HepG2 (cell line): ENCODE measurements around the gene DHX16. TPM values are rescaled to one million over a fixed set of nuclear protein-coding genes. Genes with fewer than 3 reads are reported as not detected.

ENCODE experiments used
- ATAC-seq: fragments of 200-7000 bp; cut with Tn5 transposase; 3 replicates; pipeline ENCODE4 v1.9.1; 2020; ENCODE audit warnings: mild to moderate bottlenecking, moderate library complexity
- BruUV-seq: library from RNA; stranded (reverse); fragments of 400-500 nt; replicated peaks from 2 replicates; lab custom pipeline; 2021; lab: Mats Ljungman, UMichigan
- CTCF ChIA-PET: fragments of 300-600 bp; formaldehyde crosslinking; extraction: SDS; loops from one replicate; lab custom pipeline; 2021; ENCODE audit warnings: low total read pairs, inconsistent platforms, low intra/inter-chr PET ratio; lab: Yijun Ruan, JAX
- POLR2A ChIA-PET: fragments of 350-600 bp; sonication (Branson Sonifier 250); formaldehyde crosslinking; loops from one replicate; lab custom pipeline; 2020; ENCODE audit warnings: antibody characterized with exemption, inconsistent platforms; lab: Yijun Ruan, JAX
- DNase-seq: peaks from one replicate; pipeline ENCODE4 v3.0.0-alpha.2; 2015; ENCODE audit warnings: low spot score
- FAIRE-seq: peaks from 3 replicates; lab custom pipeline; 2011; peaks lifted over from hg19 to GRCh38; lab: Jason Lieb, UNC
- H2AFZ ChIP-seq: one replicate; pipeline ENCODE4 v1.6.1; 2011; ENCODE audit warnings: low read length, inconsistent platforms
- H3K27ac ChIP-seq: fragments of 300-600 bp; 3 replicates; pipeline ENCODE4 v1.8.0; 2011; ENCODE audit warnings: mixed run types, mild to moderate bottlenecking, mixed read lengths, low read length, inconsistent platforms; ENCODE audit not compliant: insufficient read depth; ENCODE audit errors: extremely low read length
- H3K27me3 ChIP-seq, 2 experiments: fragments of 200-600 bp in 1 of 2; 2 replicates in 1 of 2; 3 replicates in 1 of 2; pipeline versions ENCODE4 v1.6.0 to v1.8.0; 2011; ENCODE audit warnings: low read length in 2 of 2, mild to moderate bottlenecking in 2 of 2, moderate library complexity in 2 of 2, inconsistent platforms in 1 of 2; ENCODE audit not compliant: insufficient read depth in 2 of 2, control insufficient read depth in 1 of 2
- H3K36me3 ChIP-seq, 2 experiments: fragments of 200-600 bp in 1 of 2; replicated peaks in 1 of 2; 2 replicates in 1 of 2; 3 replicates in 1 of 2; pipeline versions ENCODE4 v1.5.1 to v1.8.0; 2011; ENCODE audit warnings: low read length in 2 of 2, inconsistent platforms in 1 of 2; ENCODE audit not compliant: insufficient read depth in 2 of 2, control insufficient read depth in 1 of 2
- H3K4me1 ChIP-seq: 2 replicates; pipeline ENCODE4 v1.5.1; 2012; ENCODE audit warnings: low read length, inconsistent platforms; ENCODE audit not compliant: insufficient read depth
- H3K4me2 ChIP-seq: 2 replicates; pipeline ENCODE4 v1.6.0; 2011; ENCODE audit warnings: low read depth, low read length, inconsistent platforms
- H3K4me3 ChIP-seq, 3 experiments: fragments of 200-600 bp in 1 of 3; sonication (generic), shearing (Covaris generic) in 1 of 3; replicated peaks in 1 of 3; 2 replicates each; pipeline ENCODE4 v1.5.1; 2011 to 2016; ENCODE audit warnings: low read length in 3 of 3, inconsistent platforms in 2 of 3, low read depth in 2 of 3, mild to moderate bottlenecking in 2 of 3, control low read depth in 1 of 3, mixed read lengths in 1 of 3; ENCODE audit not compliant: insufficient read depth in 1 of 3
- H3K79me2 ChIP-seq: one replicate; pipeline ENCODE4 v1.6.1; 2011; ENCODE audit warnings: low read length, inconsistent platforms; ENCODE audit not compliant: insufficient read depth
- H3K9ac ChIP-seq: 2 replicates; pipeline ENCODE4 v1.6.0; 2011; ENCODE audit warnings: mild to moderate bottlenecking, low read depth, low read length, inconsistent platforms; ENCODE audit not compliant: insufficient read depth
- H3K9me3 ChIP-seq: 2 replicates; pipeline ENCODE4 v1.5.1; 2012; ENCODE audit warnings: mild to moderate bottlenecking, low read length
- H4K20me1 ChIP-seq: 2 replicates; pipeline ENCODE4 v1.6.0; 2011; ENCODE audit warnings: inconsistent platforms, mild to moderate bottlenecking, low read length, moderate library complexity; ENCODE audit not compliant: insufficient read depth
- HNRNPK ChIP-seq: fragments of 200-400 bp; formaldehyde crosslinking; IDR thresholded peaks from 2 replicates; pipeline ENCODE4 v1.6.1; 2018; ENCODE audit warnings: low read length, low read depth, moderate library complexity, mild to moderate bottlenecking; ENCODE audit not compliant: poor library complexity, severe bottlenecking
- KDM1A ChIP-seq: IDR thresholded peaks from 2 replicates; pipeline ENCODE4 v1.6.1; 2016; ENCODE audit warnings: missing compliant biosample characterization
- MEF2D ChIP-seq: sonication (generic); formaldehyde crosslinking; IDR thresholded peaks from 2 replicates; pipeline ENCODE4 v1.5.1; 2020; ENCODE audit warnings: mild to moderate bottlenecking, missing genetic modification reagents
- ZBTB40 ChIP-seq, 2 experiments: fragments of 450-650 bp in 1 of 2; sonication (generic) in 1 of 2; formaldehyde crosslinking in 1 of 2; IDR thresholded peaks; 2 replicates each; pipeline versions ENCODE4 v1.6.1 to v1.8.0; 2016 to 2022; ENCODE audit warnings: antibody characterized with exemption in 1 of 2, mild to moderate bottlenecking in 1 of 2, missing genetic modification reagents in 1 of 2
- ZNF296 ChIP-seq: sonication (generic); formaldehyde crosslinking; conservative IDR thresholded peaks from 2 replicates; pipeline ENCODE4 v1.5.0; 2020; ENCODE audit warnings: mild to moderate bottlenecking, missing genetic modification reagents
- ZNF350 ChIP-seq: sonication (generic); formaldehyde crosslinking; IDR thresholded peaks from 2 replicates; pipeline ENCODE4 v1.4.0; 2020; ENCODE audit warnings: mild to moderate bottlenecking, low read depth, missing genetic modification reagents, borderline replicate concordance
- WGBS: methylation state at CpG from one replicate; pipeline ENCODE4 v1.1.6; 2017; ENCODE audit warnings: low lambda C conversion rate; 5-methylcytosine and 5-hydroxymethylcytosine counted together
- in situ Hi-C: cut with HindIII; loops from 2 replicates; pipeline ENCODE4 v1.10.0; 2017; ENCODE audit warnings: low pct_unique_long_range_greater_than_20kb; ENCODE audit not compliant: extremely low pct_ligation_motif_present
- intact Hi-C: fragments of 100-400 bp; cut with micrococcal nuclease; formaldehyde crosslinking; loops from one replicate; pipeline ENCODE4 v1.10.0; 2022; ENCODE audit not compliant: unreplicated experiment
- polyA plus RNA-seq, 8 experiments: library from polyadenylated mRNA; depleted of rRNA in 3 of 8; stranded (reverse) in 7 of 8; unstranded in 1 of 8; fragments of >200 nt; fragmentation: Illumina TruSeq in 4 of 8; extraction: Trizol in 4 of 8; gene quantifications; 2 replicates each; pipeline versions ENCODE4 v1.2.1 to v1.2.3, GENCODE V29; 2011 to 2016; ENCODE audit warnings: low read depth in 4 of 8, missing spikeins in 1 of 8, mixed read lengths in 1 of 8; ENCODE audit not compliant: insufficient read depth in 1 of 8
- total RNA-seq, 5 experiments: library from RNA; depleted of rRNA; stranded (reverse); fragments of >200 nt; fragmentation: Illumina TruSeq; extraction: Trizol; gene quantifications; 2 replicates each; pipeline ENCODE4 v1.2.3, GENCODE V29; 2016; ENCODE audit warnings: low read depth in 1 of 5

The DHX16 gene
- total and polyA plus RNA-seq, 2 of the 13 experiments (the other 11 are each of a cell fraction or from before 2014, with no cell fraction given): 57.0 to 58.5 TPM

- H4K20me1 ChIP-seq: no peaks in the 10 kb centered on the region
- peak overlapping the region; percentile 24; the same call in 1 of the 2 replicates for H3K9ac ChIP-seq
- H3K79me2 ChIP-seq: no peaks in the 10 kb centered on the region
- peak overlapping the region; percentile 48 for H3K4me2 ChIP-seq
- DNase-seq: no peak
- peak overlapping the region; percentile 3 for H3K27ac ChIP-seq
- H2AFZ ChIP-seq: no peak overlapping the region
- peaks cover 69% of the 10 kb centered on the region for H3K4me1 ChIP-seq
- TF ChIP-seq ZBTB40 (IDR thresholded peaks at IDR 0.05) (no peak), ZBTB40 (CRISPR knock-in tag; IDR thresholded peaks at IDR 0.05) (no peak), KDM1A (CRISPR knock-in tag) (no peak), ZNF350 (CRISPR knock-in tag) (0 out of 2 replicates have a peak, but pooled peaks have one; percentile 7), ZNF296 (no peak), HNRNPK (peak; percentile 39), MEF2D (CRISPR knock-in tag) (no peak)
- TF ChIP-seq, all 625 proteins: peak for 2
- BruUV-seq: no TSS peak
- H3K36me3 ChIP-seq: no peaks in the 10 kb centered on the region
- intact Hi-C loops: no loop called here
- ChIA-PET CTCF (interaction anchor here (0.7 to 3.5 kb wide), 2 partner anchors 39 to 42 kb away, joined by 3 to 11 read pairs; no protein-coding TSS in a partner anchor), POLR2A (interaction anchor here (0.5 to 2.5 kb wide), 6 partner anchors 11 to 99 kb away, joined by 3 to 10 read pairs (median 6); partner anchors contain the start of genes DHX16 and MDC1)
- no peaks in the 10 kb centered on the region for H3K27me3 ChIP-seq
- no peaks in the 10 kb centered on the region for H3K9me3 ChIP-seq
- FAIRE-seq: no peak
- no peak overlapping the region for H3K4me3 ChIP-seq
- in situ Hi-C loops: loop anchor here (25.0 kb wide), 1 partner anchor 404 kb away; no protein-coding TSS in a partner anchor
- ATAC-seq: no peak
- 58% methylated on average over 7 of the region's 7 CpGs for WGBS
Observed at GRCh38 chr6:30683183-30683979, 10.6 kb upstream of the DHX16 start.
